ENCODE data around the gene LRRK1.

The LRRK1 gene

GRCh38 chr15:101024073-101024695 lies 105.0 kb downstream of the LRRK1 start:
- no peak for DNase-seq (ENCODE audit: low read depth in 2 of 2)

- no peak for DNase-seq (ENCODE audit: low read depth in 2 of 2)
Observed at GRCh38 chr15:101024706-101025500, 105.7 kb downstream of the LRRK1 start.

GRCh38 chr15:101025501-101025885 lies 106.3 kb downstream of the LRRK1 start:
- DNase-seq (ENCODE audit: low read depth in 2 of 2), result no peak

DNA sequence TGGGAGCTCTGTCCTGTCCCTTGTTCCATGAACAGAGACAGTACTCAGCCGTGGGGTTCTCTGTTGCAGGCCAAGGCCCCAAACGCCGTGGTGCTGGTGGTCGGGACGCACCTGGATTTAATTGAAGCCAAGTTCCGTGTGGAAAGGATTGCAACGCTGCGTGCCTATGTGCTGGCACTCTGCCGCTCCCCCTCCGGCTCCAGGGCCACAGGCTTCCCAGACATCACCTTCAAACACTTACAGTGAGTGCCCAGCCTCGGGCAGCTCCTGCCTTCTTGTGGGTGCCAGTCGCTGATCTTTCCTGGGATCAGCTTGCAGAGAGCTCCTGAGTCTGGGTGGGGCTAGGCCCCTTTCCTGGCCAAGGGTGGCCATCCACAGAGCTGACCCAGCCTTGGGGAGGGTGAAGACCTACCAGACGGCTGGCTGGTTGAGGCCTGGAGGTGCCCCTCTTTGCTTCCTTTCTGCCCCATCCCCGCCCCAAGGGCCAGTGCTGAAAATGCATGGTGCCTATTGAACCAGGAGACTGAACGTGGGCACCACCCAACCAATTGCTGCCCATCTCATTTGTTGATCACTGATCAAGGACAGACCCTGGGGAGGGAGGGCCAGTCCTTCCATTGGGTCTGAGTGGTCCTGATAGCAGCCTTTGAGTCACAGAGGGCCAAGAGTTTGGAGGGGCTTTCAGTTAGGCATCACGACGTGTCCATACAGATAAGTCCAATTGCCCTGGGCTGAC lies 106.9 kb downstream of the LRRK1 start:
- DNase-seq (ENCODE audit: low read depth in 2 of 2), result no peak

GRCh38 chr15:101026656-101027272 lies 107.6 kb downstream of the LRRK1 start:
- DNase-seq (ENCODE audit: low read depth in 2 of 2), result no peak

- DNase-seq (ENCODE audit: low read depth in 2 of 2), result no peak
Observed at GRCh38 chr15:101027273-101027901, 108.2 kb downstream of the LRRK1 start.

GRCh38 chr15:101027920-101028319 lies 108.8 kb downstream of the LRRK1 start:
- DNase-seq (ENCODE audit: low read depth in 2 of 2), result no peak

- no peak for DNase-seq (ENCODE audit: low read depth in 2 of 2)
Observed at GRCh38 chr15:101028321-101028720, 109.2 kb downstream of the LRRK1 start.

GRCh38 chr15:101028772-101029438 lies 109.7 kb downstream of the LRRK1 start:
- DNase-seq (ENCODE audit: low read depth in 2 of 2), result no peak

GRCh38 chr15:101029971-101030661 lies 111.0 kb downstream of the LRRK1 start:
- no peak for DNase-seq (ENCODE audit: low read depth in 2 of 2)

DNA sequence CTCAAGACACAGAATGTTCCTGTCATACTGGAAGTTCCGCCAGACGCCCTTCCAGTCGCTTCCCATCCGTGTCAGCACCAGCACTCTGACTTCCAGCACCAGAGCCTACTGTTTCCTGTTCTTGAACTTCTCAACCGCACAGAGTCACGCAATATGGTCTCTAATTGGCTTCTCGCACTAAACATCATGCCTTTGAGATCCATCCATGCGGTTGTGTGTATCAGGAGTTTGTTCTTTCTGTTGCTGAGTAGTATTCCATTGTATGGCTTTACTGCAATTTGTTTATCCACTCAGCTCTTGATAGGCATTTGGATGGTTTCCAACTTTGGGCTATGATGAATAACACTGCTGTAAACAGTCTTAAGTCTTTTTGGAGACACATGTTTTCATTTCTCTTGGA lies 112.1 kb downstream of the LRRK1 start:
- DNase-seq (ENCODE audit: low read depth in 2 of 2), result no peak

DNA sequence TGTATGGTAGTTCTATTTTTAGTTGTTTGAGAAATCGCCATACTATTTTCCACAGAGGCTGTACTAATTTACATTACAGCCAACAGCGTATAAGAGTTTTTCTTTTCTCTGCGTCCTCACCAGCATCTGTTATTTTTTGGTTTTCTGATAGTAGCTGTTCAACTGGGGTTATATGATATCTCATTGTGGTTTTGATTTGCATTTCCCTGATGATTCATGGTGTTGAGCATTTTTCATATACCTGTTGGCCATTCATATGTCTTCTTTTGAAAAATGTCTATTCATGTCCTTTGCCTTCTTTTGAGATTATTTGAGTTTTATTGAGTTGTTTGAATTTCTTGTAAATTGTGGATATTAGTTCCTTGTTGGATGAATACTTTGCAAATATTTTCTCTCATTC lies 114.6 kb downstream of the LRRK1 start:
- DNase-seq (ENCODE audit: low read depth in 2 of 2), result no peak

GRCh38 chr15:101035611-101036010 lies 116.5 kb downstream of the LRRK1 start:
- no peak for DNase-seq (ENCODE audit: low read depth in 2 of 2)

DNA sequence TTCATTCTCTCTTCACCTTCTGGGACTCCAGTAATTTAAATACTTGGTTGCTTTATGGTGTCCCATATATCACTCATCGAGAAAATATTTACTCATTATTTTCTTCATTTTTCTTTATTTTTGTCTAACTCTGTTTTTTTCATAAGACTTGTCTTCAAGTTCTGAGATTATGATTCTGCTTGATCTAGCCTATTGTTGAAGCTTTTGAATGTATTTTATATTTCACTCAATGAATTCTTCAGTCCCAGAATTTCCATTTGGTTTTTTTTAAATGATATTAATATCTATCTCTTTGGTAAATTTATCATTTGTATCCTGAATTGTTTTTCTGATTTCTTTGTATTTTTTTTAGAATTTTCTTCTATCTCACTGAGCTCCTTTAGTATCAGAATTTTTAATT lies 117.0 kb downstream of the LRRK1 start:
- DNase-seq (ENCODE audit: low read depth in 2 of 2), result no peak

- DNase-seq (ENCODE audit: low read depth in 2 of 2), result no peak
Observed at GRCh38 chr15:101037090-101037830, 118.1 kb downstream of the LRRK1 start.

DNA sequence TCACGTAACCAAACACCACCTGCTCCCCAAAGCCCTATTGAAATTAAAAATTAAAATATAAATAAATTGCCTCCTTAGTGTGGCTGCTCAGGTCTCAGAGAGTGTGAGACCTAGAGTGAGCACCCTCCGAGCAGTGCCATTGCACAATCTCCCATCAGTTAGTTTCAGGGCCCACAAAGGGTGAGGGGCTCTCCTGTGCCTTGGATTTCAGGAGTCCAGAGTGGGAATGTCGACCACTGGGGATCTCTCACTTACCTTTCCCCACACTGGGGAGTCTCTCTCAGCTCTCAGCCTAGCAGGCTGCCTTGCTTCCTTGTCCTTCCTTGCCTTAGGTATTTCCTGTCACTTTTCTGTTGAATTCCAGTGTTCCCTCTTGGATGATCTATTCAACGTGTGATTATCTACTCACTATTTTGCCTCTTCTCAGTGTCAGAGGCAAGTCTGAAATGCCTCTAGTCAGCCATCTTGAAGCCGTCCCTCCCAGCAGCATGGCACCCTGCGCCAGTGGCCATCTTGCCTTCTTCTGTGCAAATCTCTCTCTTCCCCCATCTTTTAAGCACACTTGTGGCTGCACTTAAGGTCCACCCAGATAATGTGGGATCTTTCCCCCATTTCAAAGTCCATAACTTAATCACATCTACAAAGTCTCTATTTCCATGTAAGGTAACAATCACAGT lies 119.3 kb downstream of the LRRK1 start:
- no peak for DNase-seq (ENCODE audit: low read depth in 2 of 2)

DNA sequence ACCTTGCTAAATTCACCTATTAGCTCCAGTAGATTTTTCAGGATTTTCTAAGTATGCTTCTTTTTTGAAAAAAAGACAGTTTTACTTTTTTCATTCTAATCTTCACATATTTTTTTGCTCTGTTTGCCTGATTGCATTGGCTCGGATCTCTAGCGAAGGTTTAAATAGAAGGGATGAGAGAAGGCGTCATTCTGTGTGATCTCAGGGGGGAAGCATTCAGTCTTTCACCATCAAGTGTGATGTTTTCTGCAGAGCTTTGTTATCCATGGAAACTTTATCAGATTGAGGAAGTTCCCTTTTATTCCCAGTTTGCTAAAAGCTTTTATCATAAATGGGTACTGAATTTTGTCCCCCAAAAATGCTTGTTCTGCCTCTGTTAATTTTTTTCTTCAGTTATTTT lies 120.3 kb downstream of the LRRK1 start:
- no peak for DNase-seq (ENCODE audit: low read depth in 2 of 2)

DNA sequence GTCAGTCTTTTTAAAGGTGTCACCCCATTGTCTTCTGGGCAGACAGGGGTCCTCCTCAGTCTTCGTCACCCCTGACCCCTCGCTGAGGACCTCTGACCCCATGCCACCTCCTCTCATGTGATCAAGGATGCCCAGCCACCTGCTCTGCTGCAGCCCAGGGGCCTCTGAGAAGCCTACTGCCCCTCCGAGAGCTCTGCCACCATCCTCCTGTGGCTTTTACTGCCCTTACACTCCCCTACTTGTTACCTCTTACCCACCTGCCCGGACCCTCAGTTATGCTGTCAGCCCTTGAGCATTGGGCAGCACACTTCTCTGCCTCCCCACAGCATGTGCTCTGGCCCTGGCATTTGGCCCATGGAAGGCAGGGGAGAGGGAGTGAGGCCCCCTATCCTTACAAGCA lies 123.2 kb downstream of the LRRK1 start:
- DNase-seq (ENCODE audit: low read depth in 2 of 2), result no peak

DNA sequence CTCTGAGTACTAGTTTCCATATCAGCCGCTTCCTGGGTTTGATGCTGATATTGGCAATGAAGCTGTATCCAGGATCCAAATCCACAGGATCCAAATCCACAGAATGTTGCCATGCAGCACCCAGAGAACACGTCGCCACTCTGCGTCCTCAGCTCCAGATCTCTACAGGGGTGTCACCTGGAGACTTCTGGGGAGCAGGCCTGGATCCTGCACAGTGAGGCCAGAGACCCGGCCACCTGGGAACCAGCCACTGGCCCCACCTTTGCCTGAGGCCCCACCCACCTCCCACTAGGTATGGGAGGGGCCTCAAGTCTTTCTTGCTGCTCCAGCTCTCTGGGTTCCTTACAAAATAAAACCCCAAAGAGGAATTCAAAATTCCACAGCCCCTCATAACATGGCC lies 123.9 kb downstream of the LRRK1 start:
- no peak for DNase-seq (ENCODE audit: low read depth in 2 of 2)

Measured in stimulated activated CD4-positive, alpha-beta T cell treated with anti-CD3 and anti-CD28 coated beads, Interleukin-15, amount 100 ng/mL, for 48 hours (primary cell).